ENCODE results near the gene IGFL1.

- TF ChIP-seq CTCF (IDR thresholded peaks at IDR 0.05) (no peak), MAZ (IDR thresholded peaks at IDR 0.05; ENCODE audit: borderline replicate concordance, low read depth, low read length) (no peak), SMC3 (IDR thresholded peaks at IDR 0.05) (no peak), POLR2A (IDR thresholded peaks at IDR 0.05; ENCODE audit: low read length) (no peak), EP300 (IDR thresholded peaks at IDR 0.05) (no peak), BHLHE40 (IDR thresholded peaks at IDR 0.05; ENCODE audit: low read depth, low read length) (no peak), PBX3 (IDR thresholded peaks at IDR 0.05) (no peak), ATOH8 (CRISPR knock-in tag; IDR thresholded peaks at IDR 0.05; ENCODE audit: low read depth) (no peak)
Observed at GRCh38 chr19:46217476-46217875, 12.1 kb upstream of the IGFL1 start.

All from A549 (cell line).